Stimulated activated memory B cell treated with anti-CD40 and anti-IgM and Interleukin-4, amounts not matched to agents 10 μg/mL and 1 μg/mL and 100 μg/mL, for 72 hours (primary cell): ENCODE measurements around the gene ARR3.
"Not testable (repeated sequence)": the region's sequence is repeated elsewhere in the genome, so short reads cannot be mapped to it uniquely, and the experiment has no call there.

Experiments used
- ATAC-seq: fragments of 150-1000 bp; cut with Tn5 transposase; 2 replicates; pipeline ENCODE4 v1.10.0; 2021
- H3K27ac Mint-ChIP-seq: one replicate; pipeline ENCODE4 v1.8.0; 2022; ENCODE audit warnings: mild to moderate bottlenecking, mixed read lengths
- H3K27me3 Mint-ChIP-seq: one replicate; pipeline ENCODE4 v1.8.0; 2022; ENCODE audit warnings: mixed read lengths
- H3K36me3 Mint-ChIP-seq: one replicate; pipeline ENCODE4 v1.8.0; 2022; ENCODE audit warnings: mixed read lengths
- H3K4me1 Mint-ChIP-seq: one replicate; pipeline ENCODE4 v1.8.0; 2022; ENCODE audit warnings: mixed read lengths
- H3K4me3 Mint-ChIP-seq: one replicate; pipeline ENCODE4 v1.8.0; 2022; ENCODE audit warnings: mild to moderate bottlenecking, moderate library complexity, mixed read lengths
- H3K9me3 Mint-ChIP-seq: one replicate; pipeline ENCODE4 v1.8.0; 2022; ENCODE audit warnings: mixed read lengths

The ARR3 gene

DNA sequence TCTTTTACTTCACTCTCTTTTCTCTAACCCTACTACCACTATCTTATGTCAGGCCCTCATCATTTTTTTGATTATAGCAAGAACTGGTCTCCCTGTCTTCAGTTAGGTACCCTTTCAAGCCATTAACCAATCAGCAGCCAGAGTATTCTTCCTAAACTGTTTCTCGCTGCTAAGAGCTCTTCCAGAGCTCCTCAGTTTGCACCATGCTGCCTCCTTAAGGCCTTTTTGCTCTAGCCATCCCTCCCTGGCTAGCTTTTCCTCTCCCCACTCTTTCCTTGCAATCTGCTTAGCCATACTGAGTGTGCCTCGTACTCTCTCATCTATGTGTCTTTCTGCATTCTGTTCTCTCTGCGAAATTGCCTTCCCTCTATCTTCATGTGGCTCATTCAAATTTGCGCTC, 54.6 kb downstream of the ARR3 start:
- Mint-ChIP-seq H3K4me1 (no peaks in the 10 kb centered on the region), H3K36me3 (no peaks in the 10 kb centered on the region), H3K9me3 (no peaks in the 10 kb centered on the region), H3K27ac (no peak overlapping the region), H3K4me3 (no peak overlapping the region), H3K27me3 (no peaks in the 10 kb centered on the region)
- ATAC-seq, result no peak

DNA sequence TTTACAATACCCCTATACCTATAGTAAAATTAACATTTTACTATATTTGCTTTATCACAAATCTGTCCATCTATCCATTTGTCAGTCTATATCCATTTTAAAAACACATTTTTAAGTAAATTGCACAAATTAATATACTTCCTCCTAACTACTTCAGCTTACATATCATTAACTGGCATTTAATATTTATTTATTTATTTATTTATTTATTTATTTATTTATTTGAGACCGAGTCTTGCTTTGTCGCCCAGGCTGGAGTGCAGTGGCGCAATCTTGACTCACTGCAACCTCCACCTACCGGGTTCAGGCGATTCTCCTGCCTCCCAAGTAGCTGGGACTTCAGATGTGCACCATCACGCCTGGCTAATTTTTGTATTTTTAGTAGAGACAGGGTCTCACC, 55.5 kb downstream of the ARR3 start:
- not testable (repeated sequence) for H3K36me3 Mint-ChIP-seq, H3K27ac Mint-ChIP-seq

DNA sequence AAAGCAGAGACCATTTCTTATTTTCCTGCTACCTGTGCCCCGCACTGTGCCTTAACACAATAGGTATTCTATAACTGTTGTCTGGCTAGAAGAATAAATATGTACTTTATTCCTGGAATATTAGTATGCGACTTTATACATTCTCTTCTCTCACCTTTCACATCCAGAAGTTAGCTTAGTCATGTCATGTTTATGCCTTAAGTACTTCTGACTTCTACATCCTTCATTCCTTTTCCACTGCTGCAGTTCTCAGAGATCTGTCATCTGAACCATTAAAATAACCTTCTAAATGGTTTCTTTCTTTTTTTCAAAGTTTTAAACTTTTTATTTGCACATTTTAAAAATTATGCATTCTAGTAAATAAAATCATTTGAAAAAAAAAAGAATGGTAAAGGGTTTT, 56.2 kb downstream of the ARR3 start:
- H3K4me1 Mint-ChIP-seq, result no peaks in the 10 kb centered on the region
- H3K4me3 Mint-ChIP-seq, result no peak overlapping the region
- no peak overlapping the region for H3K27ac Mint-ChIP-seq
- ATAC-seq, result no peak
- H3K27me3 Mint-ChIP-seq, result no peaks in the 10 kb centered on the region
- H3K9me3 Mint-ChIP-seq, result no peaks in the 10 kb centered on the region
- H3K36me3 Mint-ChIP-seq, result no peaks in the 10 kb centered on the region

More for the DNA sequence above, 55.5 kb downstream of the ARR3 start:
- not testable (repeated sequence) for ATAC-seq, H3K27me3 Mint-ChIP-seq, H3K4me3 Mint-ChIP-seq, H3K9me3 Mint-ChIP-seq, H3K4me1 Mint-ChIP-seq

DNA sequence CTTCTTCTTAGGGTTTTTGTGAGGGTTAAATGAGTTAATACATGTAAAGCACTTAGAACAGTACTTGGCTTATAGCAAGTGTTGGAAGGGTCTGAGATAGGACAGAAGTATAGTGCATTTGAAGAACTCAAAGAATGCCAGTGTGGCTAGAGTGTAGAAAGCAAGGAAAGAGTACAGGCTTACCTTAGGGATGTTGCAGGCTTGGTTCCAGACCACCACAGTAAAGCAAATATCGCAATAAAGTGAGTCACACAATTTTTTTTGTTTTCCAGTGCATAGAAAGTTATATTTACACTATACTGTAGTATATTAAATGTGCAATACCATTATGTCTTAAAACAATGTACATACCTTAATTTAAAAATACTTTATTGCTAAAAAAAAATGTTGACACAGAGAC, 63.0 kb downstream of the ARR3 start:
- Mint-ChIP-seq H3K27ac (no peak overlapping the region), H3K9me3 (no peaks in the 10 kb centered on the region)

More for the DNA sequence above, 63.0 kb downstream of the ARR3 start:
- Mint-ChIP-seq H3K4me1 (no peaks in the 10 kb centered on the region), H3K27me3 (no peaks in the 10 kb centered on the region), H3K4me3 (no peak overlapping the region), H3K36me3 (no peaks in the 10 kb centered on the region)
- no peak for ATAC-seq
